8988T (cell line): Measurements from ENCODE around the gene AGPAT1.

Source experiments
- DNase-seq: peaks from one replicate; pipeline ENCODE4 v3.0.0; 2011

AGPAT1 gene

GRCh38 chr6:32167761-32168262, 8.1 kb downstream of the AGPAT1 start:
- no peak for DNase-seq

GRCh38 chr6:32167154-32167760, 8.6 kb downstream of the AGPAT1 start:
- no peak for DNase-seq

- DNase-seq, result no peak
Measured at GRCh38 chr6:32166411-32167061, 9.3 kb downstream of the AGPAT1 start.

GRCh38 chr6:32164295-32164694, 11.6 kb downstream of the AGPAT1 start, which contains the start of gene EGFL8:
Gene EGFL8 (plus strand): TSS chr6:32164595. CDS start chr6:32166166, 1,571 bp downstream.
- no peak for DNase-seq

- no peak for DNase-seq
Measured at GRCh38 chr6:32163559-32164258, 12.2 kb downstream of the AGPAT1 start.

GRCh38 chr6:32158052-32158451, 17.8 kb downstream of the AGPAT1 start:
- no peak for DNase-seq

GRCh38 chr6:32156891-32157290, 19.0 kb downstream of the AGPAT1 start:
- no peak for DNase-seq

GRCh38 chr6:32154514-32155161, 21.2 kb downstream of the AGPAT1 start:
- peak; percentile 75 for DNase-seq

- DNase-seq, result peak; percentile 89
Measured at GRCh38 chr6:32153564-32154513, 22.0 kb downstream of the AGPAT1 start, which contains the start of gene PPT2. Gene PPT2 (plus strand): TSS chr6:32154141. CDS start chr6:32154595, 454 bp downstream.

GRCh38 chr6:32152769-32153563, 22.9 kb downstream of the AGPAT1 start:
- DNase-seq, result no peak

- no peak for DNase-seq
Measured at GRCh38 chr6:32151863-32152768, 23.8 kb downstream of the AGPAT1 start, which contains the start of gene PRRT1. Gene PRRT1 (minus strand): TSS chr6:32151939. CDS start chr6:32151827, 112 bp downstream.

GRCh38 chr6:32151181-32151862, 24.6 kb downstream of the AGPAT1 start:
- DNase-seq, result no peak

- DNase-seq, result no peak
Measured at GRCh38 chr6:32149932-32150870, 25.7 kb downstream of the AGPAT1 start.

GRCh38 chr6:32149092-32149755, 26.7 kb downstream of the AGPAT1 start:
- no peak for DNase-seq

GRCh38 chr6:32148289-32149091, 27.4 kb downstream of the AGPAT1 start:
- DNase-seq, result no peak

- DNase-seq, result no peak
Measured at GRCh38 chr6:32147401-32148132, 28.3 kb downstream of the AGPAT1 start.
